ENCODE results near the gene CYP51A1. TPM values are rescaled to one million over a fixed set of nuclear protein-coding genes. Genes with fewer than 3 reads are reported as not detected.

CYP51A1 gene
- total RNA-seq, 1 experiment from 2014 or later = 80.0 TPM

- no peak overlapping the region for H3K4ac ChIP-seq (ENCODE audit: low read depth, low read length)
- H4K5ac ChIP-seq (ENCODE audit: insufficient read length, low read depth, low read length) = no peak overlapping the region
- no peaks in the 10 kb centered on the region for H3K9me3 Mint-ChIP-seq
- H2BK15ac ChIP-seq (ENCODE audit: low read depth, low read length) = no peak overlapping the region
- no peak overlapping the region for H2AFZ ChIP-seq (ENCODE audit: low read length)
- DNase-seq = no peak
- H2BK12ac ChIP-seq (ENCODE audit: insufficient read length, low read depth, low read length) = no peak overlapping the region
- H3K79me1 ChIP-seq (ENCODE audit: insufficient read depth, low read depth, low read length, poor library complexity, severe bottlenecking) = no peaks in the 10 kb centered on the region
- H2BK120ac ChIP-seq (ENCODE audit: low read depth, low read length, poor library complexity, severe bottlenecking) = no peak overlapping the region
- H3K4me2 ChIP-seq (ENCODE audit: insufficient read depth, insufficient read length, low read length) = no peak overlapping the region
- H3K36me3 Mint-ChIP-seq (ENCODE audit: insufficient read depth in 1 of 3, low read depth in 3 of 3) = peaks cover 22 to 59% (median 45%) of the 10 kb centered on the region in 3 experiments; a peak in 6 of 7 replicates
- no peak overlapping the region for H3K18ac ChIP-seq (ENCODE audit: insufficient read length, low read depth, low read length)
- no peak overlapping the region for H3K14ac ChIP-seq (ENCODE audit: insufficient read depth, low read length)
- H3K9me3 ChIP-seq (ENCODE audit: control insufficient read depth, low read depth, low read length) = no peaks in the 10 kb centered on the region
- H3K23me2 ChIP-seq (ENCODE audit: insufficient read length, low read depth, low read length, poor library complexity, severe bottlenecking) = no peaks in the 10 kb centered on the region
- no peak overlapping the region for H3K4me3 Mint-ChIP-seq
- peaks cover 18% of the 10 kb centered on the region; the same call in 1 of the 2 replicates for H3K79me2 ChIP-seq (ENCODE audit: insufficient read depth, low read length)
- H3K9ac ChIP-seq (ENCODE audit: extremely low read depth, insufficient read length, low read length) = no peak overlapping the region
- H3K4me1 ChIP-seq (ENCODE audit: insufficient read depth, low read length) = no peaks in the 10 kb centered on the region
- H4K8ac ChIP-seq (replicated peaks; ENCODE audit: insufficient read length, low read depth, low read length) = no peak overlapping the region
- H3K27me3 Mint-ChIP-seq (ENCODE audit: low read depth) = no peaks in the 10 kb centered on the region
- no peak for TF ChIP-seq CTCF (conservative IDR thresholded peaks at IDR 0.05)
- no peaks in the 10 kb centered on the region for H3K27me3 ChIP-seq (ENCODE audit: insufficient read depth, low read length)
- H3K27ac Mint-ChIP-seq = no peak overlapping the region
- no peak overlapping the region for H2AK5ac ChIP-seq (ENCODE audit: insufficient read length, low read length)
- WGBS (ENCODE audit: extremely low coverage, insufficient read length, low lambda C conversion rate) = no CpG with 5 or more reads among the region's 3 CpGs
- H4K20me1 ChIP-seq (ENCODE audit: control insufficient read depth, insufficient read depth, insufficient read length) = no peaks in the 10 kb centered on the region
- no peak overlapping the region for H3T11ph ChIP-seq (ENCODE audit: low read length)
- no peak overlapping the region for H3K27ac ChIP-seq (ENCODE audit: insufficient read length, low read depth, low read length)
- no peak overlapping the region for H2BK5ac ChIP-seq (ENCODE audit: insufficient read length, low read length)
- no peaks in the 10 kb centered on the region for H3K4me1 Mint-ChIP-seq
- H3K56ac ChIP-seq (ENCODE audit: insufficient read length, low read depth, low read length) = no peak overlapping the region
- no peak overlapping the region for H4K91ac ChIP-seq (ENCODE audit: insufficient read length, low read depth, low read length)
- H2BK20ac ChIP-seq (ENCODE audit: low read depth, low read length, poor library complexity, severe bottlenecking) = no peak overlapping the region
- H3K23ac ChIP-seq (ENCODE audit: insufficient read length, low read depth, low read length) = no peak overlapping the region
These were observed 17.3 kb downstream of the CYP51A1 start for GRCh38 chr7:92116949-92117348.

Measured in H9 (cell line).